Measurements from ENCODE around the gene GP1BB. TPM values are rescaled to one million over a fixed set of nuclear protein-coding genes. Genes with fewer than 3 reads are reported as not detected.
A peak's percentile ranks its signal among the peaks of the same experiment; 100 is the strongest.

The GP1BB gene
- total and polyA plus RNA-seq, 2 of the 13 experiments (the other 11 are each of a cell fraction or from before 2014, with no cell fraction given): not detected

DNA sequence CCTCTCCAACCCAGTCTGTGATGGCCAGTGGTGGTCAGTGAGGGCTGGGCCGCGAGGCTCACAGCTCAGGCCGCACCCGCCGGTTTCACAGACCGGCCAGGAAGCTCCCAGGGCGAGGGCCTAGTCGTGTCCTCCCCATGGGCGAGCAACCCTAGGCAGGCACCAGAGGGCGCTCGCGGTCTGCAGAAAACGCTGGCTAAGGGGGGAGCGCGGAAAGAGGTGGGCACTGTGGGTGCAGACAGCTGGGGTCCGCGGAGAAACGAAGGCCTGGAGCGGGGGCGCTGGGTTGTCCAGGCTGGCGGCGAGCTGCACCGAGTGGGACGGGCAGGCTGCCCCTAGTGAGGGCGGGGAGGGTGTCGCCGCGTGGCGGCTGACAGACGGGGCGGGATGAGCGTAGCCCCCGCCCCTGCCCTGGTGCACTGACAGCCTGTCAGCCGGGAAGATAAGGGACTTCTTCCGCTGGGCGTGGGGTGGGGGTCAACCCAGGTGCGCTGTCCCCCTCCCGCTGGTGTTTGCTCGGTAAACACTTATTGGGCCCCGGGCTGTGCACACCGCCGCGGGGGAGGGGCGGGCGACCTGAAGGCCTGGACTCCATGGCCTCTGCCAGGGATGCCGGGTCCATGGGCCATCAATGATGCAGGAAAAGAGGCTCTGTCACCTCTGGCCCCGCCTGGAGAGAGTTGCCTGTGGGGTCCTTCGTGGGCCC, 7.5 kb downstream of the GP1BB start (continued):
- TF ChIP-seq, protein P1, sequence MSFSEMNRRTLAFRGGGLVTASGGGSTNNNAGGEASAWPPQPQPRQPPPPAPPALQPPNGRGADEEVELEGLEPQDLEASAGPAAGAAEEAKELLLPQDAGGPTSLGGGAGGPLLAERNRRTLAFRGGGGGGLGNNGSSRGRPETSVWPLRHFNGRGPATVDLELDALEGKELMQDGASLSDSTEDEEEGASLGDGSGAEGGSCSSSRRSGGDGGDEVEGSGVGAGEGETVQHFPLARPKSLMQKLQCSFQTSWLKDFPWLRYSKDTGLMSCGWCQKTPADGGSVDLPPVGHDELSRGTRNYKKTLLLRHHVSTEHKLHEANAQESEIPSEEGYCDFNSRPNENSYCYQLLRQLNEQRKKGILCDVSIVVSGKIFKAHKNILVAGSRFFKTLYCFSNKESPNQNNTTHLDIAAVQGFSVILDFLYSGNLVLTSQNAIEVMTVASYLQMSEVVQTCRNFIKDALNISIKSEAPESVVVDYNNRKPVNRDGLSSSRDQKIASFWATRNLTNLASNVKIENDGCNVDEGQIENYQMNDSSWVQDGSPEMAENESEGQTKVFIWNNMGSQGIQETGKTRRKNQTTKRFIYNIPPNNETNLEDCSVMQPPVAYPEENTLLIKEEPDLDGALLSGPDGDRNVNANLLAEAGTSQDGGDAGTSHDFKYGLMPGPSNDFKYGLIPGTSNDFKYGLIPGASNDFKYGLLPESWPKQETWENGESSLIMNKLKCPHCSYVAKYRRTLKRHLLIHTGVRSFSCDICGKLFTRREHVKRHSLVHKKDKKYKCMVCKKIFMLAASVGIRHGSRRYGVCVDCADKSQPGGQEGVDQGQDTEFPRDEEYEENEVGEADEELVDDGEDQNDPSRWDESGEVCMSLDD (CRISPR knock-in tag; IDR thresholded peaks at IDR 0.05; ENCODE audit: borderline replicate concordance): peak; percentile 77
- TF ChIP-seq ZNF672 (CRISPR knock-in tag; IDR thresholded peaks at IDR 0.05) (0 out of 2 replicates have a peak, but pooled peaks have one; percentile 38), SIN3A (IDR thresholded peaks at IDR 0.05; ENCODE audit: borderline replicate concordance, low read depth, low read length) (peak; percentile 51; the same call in 1 of the 2 replicates), BHLHE40 (IDR thresholded peaks at IDR 0.05; ENCODE audit: low read length) (no peak), ZNF691 (CRISPR knock-in tag; IDR thresholded peaks at IDR 0.05; ENCODE audit: borderline replicate concordance, low read depth) (peak; percentile 24; the same call in 1 of the 2 replicates), PAWR (CRISPR knock-in tag; IDR thresholded peaks at IDR 0.05; ENCODE audit: borderline replicate concordance) (no peak), ZNF337 (CRISPR knock-in tag; IDR thresholded peaks at IDR 0.05; ENCODE audit: borderline replicate concordance, low read depth) (no peak), ZNF281 (CRISPR knock-in tag; IDR thresholded peaks at IDR 0.05; ENCODE audit: borderline replicate concordance) (peak; percentile 98), AHR (CRISPR knock-in tag; IDR thresholded peaks at IDR 0.05) (0 out of 2 replicates have a peak, but pooled peaks have one; percentile 56), TAF15 (IDR thresholded peaks at IDR 0.05; ENCODE audit: low read depth, low read length, poor library complexity, severe bottlenecking) (no peak), POGK (CRISPR knock-in tag; conservative IDR thresholded peaks at IDR 0.05) (0 out of 2 replicates have a peak, but pooled peaks have one; percentile 86), MED1 (CRISPR knock-in tag; IDR thresholded peaks at IDR 0.05) (0 out of 2 replicates have a peak, but pooled peaks have one; percentile 16)
- TF ChIP-seq, protein P2, sequence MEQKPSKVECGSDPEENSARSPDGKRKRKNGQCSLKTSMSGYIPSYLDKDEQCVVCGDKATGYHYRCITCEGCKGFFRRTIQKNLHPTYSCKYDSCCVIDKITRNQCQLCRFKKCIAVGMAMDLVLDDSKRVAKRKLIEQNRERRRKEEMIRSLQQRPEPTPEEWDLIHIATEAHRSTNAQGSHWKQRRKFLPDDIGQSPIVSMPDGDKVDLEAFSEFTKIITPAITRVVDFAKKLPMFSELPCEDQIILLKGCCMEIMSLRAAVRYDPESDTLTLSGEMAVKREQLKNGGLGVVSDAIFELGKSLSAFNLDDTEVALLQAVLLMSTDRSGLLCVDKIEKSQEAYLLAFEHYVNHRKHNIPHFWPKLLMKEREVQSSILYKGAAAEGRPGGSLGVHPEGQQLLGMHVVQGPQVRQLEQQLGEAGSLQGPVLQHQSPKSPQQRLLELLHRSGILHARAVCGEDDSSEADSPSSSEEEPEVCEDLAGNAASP (CRISPR knock-in tag; IDR thresholded peaks at IDR 0.05; ENCODE audit: borderline replicate concordance): peak; percentile 90

All from HepG2 (cell line).